Measurements from ENCODE around the gene PNMA6F. TPM values are rescaled to one million over a fixed set of nuclear protein-coding genes. Genes with fewer than 3 reads are reported as not detected.

PNMA6F gene
- total RNA-seq, 4 donors from 2014 or later: 0.59 TPM; not detected in 3

- H3K4me1 ChIP-seq: no peaks in the 10 kb centered on the region
- no peaks in the 10 kb centered on the region for H3K36me3 ChIP-seq
- WGBS, 2 donors: 70 to 72% methylated on average over 8 to 9 of the region's 9 CpGs
- H3K4me3 ChIP-seq: no peak overlapping the region
- H3K9me3 ChIP-seq: no peaks in the 10 kb centered on the region
- TF ChIP-seq EP300 (IDR thresholded peaks at IDR 0.05): no peak
- no peak for TF ChIP-seq CTCF (IDR thresholded peaks at IDR 0.05)
- no peak overlapping the region for H3K27ac ChIP-seq
- no peaks in the 10 kb centered on the region for H3K27me3 ChIP-seq
- no peak for DNase-seq (ENCODE audit: low spot score in 2 of 2)
Observed at GRCh38 chrX:153304988-153305736, 16.4 kb downstream of the PNMA6F start.

- 61 to 71% methylated on average over 10 to 12 of the region's 12 CpGs for WGBS, 2 donors
- TF ChIP-seq EP300 (IDR thresholded peaks at IDR 0.05): no peak
- TF ChIP-seq POLR2A (IDR thresholded peaks at IDR 0.05): no peak
- no peak for TF ChIP-seq CTCF (IDR thresholded peaks at IDR 0.05)
Observed at GRCh38 chrX:153303276-153304262, 18.0 kb downstream of the PNMA6F start.

GRCh38 chrX:153302796-153303195 lies 18.8 kb downstream of the PNMA6F start:
- WGBS, 2 donors: 69 to 91% methylated on average over 4 of the region's 4 CpGs
- no peaks in the 10 kb centered on the region for H3K9me3 ChIP-seq
- no peaks in the 10 kb centered on the region for H3K27me3 ChIP-seq
- no peaks in the 10 kb centered on the region for H3K36me3 ChIP-seq
- H3K4me1 ChIP-seq: no peaks in the 10 kb centered on the region
- no peak for TF ChIP-seq POLR2A (IDR thresholded peaks at IDR 0.05)
- no peak for TF ChIP-seq EP300 (IDR thresholded peaks at IDR 0.05)
- TF ChIP-seq CTCF (IDR thresholded peaks at IDR 0.05): no peak
- H3K4me3 ChIP-seq: no peak overlapping the region
- no peak for DNase-seq (ENCODE audit: low spot score in 2 of 2)
- H3K27ac ChIP-seq: no peak overlapping the region

More at GRCh38 chrX:153303276-153304262, 18.0 kb downstream of the PNMA6F start:
- no peak overlapping the region for H3K27ac ChIP-seq
- no peaks in the 10 kb centered on the region for H3K9me3 ChIP-seq
- H3K4me3 ChIP-seq: no peak overlapping the region
- no peak for DNase-seq (ENCODE audit: low spot score in 2 of 2)
- H3K4me1 ChIP-seq: no peaks in the 10 kb centered on the region
- no peaks in the 10 kb centered on the region for H3K27me3 ChIP-seq
- no peaks in the 10 kb centered on the region for H3K36me3 ChIP-seq

GRCh38 chrX:153301746-153302145 lies 19.8 kb downstream of the PNMA6F start:
- H3K4me3 ChIP-seq: no peak overlapping the region
- H3K27ac ChIP-seq: no peak overlapping the region
- no peaks in the 10 kb centered on the region for H3K27me3 ChIP-seq
- H3K36me3 ChIP-seq: no peaks in the 10 kb centered on the region
- 54 to 77% methylated on average over 2 to 3 of the region's 3 CpGs for WGBS, 2 donors
- no peaks in the 10 kb centered on the region for H3K4me1 ChIP-seq
- DNase-seq (ENCODE audit: low spot score in 2 of 2): no peak
- no peaks in the 10 kb centered on the region for H3K9me3 ChIP-seq
- TF ChIP-seq CTCF (IDR thresholded peaks at IDR 0.05): no peak
- no peak for TF ChIP-seq EP300 (IDR thresholded peaks at IDR 0.05)
- TF ChIP-seq POLR2A (IDR thresholded peaks at IDR 0.05): no peak

GRCh38 chrX:153299855-153300254 lies 21.7 kb downstream of the PNMA6F start:
- Histone ChIP-seq H3K27ac (no peak overlapping the region), H3K4me3 (no peak overlapping the region), H3K4me1 (no peaks in the 10 kb centered on the region), H3K36me3 (no peaks in the 10 kb centered on the region), H3K27me3 (no peaks in the 10 kb centered on the region), H3K9me3 (no peaks in the 10 kb centered on the region)
- no peak for DNase-seq (ENCODE audit: low spot score in 2 of 2)
- no peak for TF ChIP-seq EP300 (IDR thresholded peaks at IDR 0.05)
- no peak for TF ChIP-seq CTCF (IDR thresholded peaks at IDR 0.05)
- no peak for TF ChIP-seq POLR2A (IDR thresholded peaks at IDR 0.05)
- 65 to 70% methylated on average over 5 of the region's 5 CpGs for WGBS, 2 donors
